ENCODE results near the gene AGXT. TPM values are rescaled to one million over a fixed set of nuclear protein-coding genes. Genes with fewer than 3 reads are reported as not detected.

Gene AGXT
- total and polyA plus RNA-seq, 7 experiments from 2014 or later = not detected

- Mint-ChIP-seq H3K4me3 (no peak overlapping the region), H3K36me3 (no peaks in the 10 kb centered on the region), H3K27ac (no peak overlapping the region), H3K4me1 (no peaks in the 10 kb centered on the region), H3K27me3 (no peaks in the 10 kb centered on the region), H3K9me3 (no peaks in the 10 kb centered on the region)
- no peak for ATAC-seq
- Histone ChIP-seq H3K27ac (ENCODE audit: low read depth, low read length) (no peak overlapping the region), H3K9me3 (ENCODE audit: control insufficient read depth in 2 of 3, low read length in 3 of 3) (no peaks in the 10 kb centered on the region), H3K4me1 (ENCODE audit: control insufficient read depth in 2 of 2, insufficient read depth in 2 of 2, low read length in 2 of 2) (no peaks in the 10 kb centered on the region), H3K27me3 (ENCODE audit: control insufficient read depth in 2 of 2, insufficient read depth in 2 of 2, low read length in 2 of 2) (no peaks in the 10 kb centered on the region), H3K4me3 (ENCODE audit: low read length) (no peak overlapping the region), H3K36me3 (ENCODE audit: control insufficient read depth in 2 of 3, insufficient read depth in 3 of 3, low read length in 3 of 3) (no peaks in the 10 kb centered on the region)
- intact Hi-C loops (cut with micrococcal nuclease) = no loop called here
- CTCF ChIA-PET = no interaction called here
- POLR2A ChIA-PET = no interaction called here
- no peak for DNase-seq
Observed at GRCh38 chr2:240873098-240873788, 4.6 kb downstream of the AGXT start.

DNA sequence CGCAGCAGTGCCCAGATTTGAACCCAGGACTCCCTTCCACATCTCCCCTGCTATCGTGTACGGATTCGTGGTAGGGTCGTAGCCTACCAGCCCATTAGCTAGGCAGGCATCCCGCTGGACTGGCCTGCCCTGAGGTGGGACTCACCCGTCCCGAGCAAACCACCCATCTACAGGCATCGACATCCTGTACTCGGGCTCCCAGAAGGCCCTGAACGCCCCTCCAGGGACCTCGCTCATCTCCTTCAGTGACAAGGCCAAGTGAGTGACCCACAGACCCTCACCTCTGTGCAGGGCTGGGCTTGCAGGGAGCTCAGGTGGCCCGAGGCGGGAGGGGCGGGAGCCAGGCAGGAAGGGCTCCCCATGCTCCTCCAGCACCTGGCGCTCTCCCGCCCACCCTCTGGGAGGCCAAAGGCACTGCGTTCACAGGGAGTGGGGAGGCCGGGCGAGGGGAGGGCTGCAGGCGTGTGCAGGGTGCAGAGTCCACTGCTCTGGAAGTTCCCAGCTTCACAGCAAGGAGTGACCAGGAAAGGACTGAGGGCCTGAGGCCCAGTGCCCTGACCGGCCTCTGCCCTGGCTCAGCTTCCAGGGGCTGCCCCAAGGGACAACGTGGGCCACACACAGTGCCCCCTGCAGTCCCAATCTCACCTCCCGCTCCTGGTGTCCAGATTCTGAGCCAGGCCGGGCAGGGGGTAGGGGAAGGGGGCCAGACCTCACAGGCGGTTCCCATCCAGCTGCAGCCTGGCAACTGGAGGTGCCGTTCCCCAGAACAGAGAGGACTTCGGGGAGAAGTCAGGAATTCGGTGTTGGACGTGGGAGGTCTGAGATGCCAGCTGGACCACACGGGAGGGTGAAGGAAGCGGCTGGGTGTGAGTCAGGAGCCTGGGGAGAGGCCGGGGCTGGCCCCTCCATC, 5.4 kb downstream of the AGXT start:
- Mint-ChIP-seq H3K27ac (no peak overlapping the region), H3K4me3 (no peak overlapping the region), H3K27me3 (no peaks in the 10 kb centered on the region), H3K4me1 (no peaks in the 10 kb centered on the region), H3K9me3 (no peaks in the 10 kb centered on the region), H3K36me3 (no peaks in the 10 kb centered on the region)
- ChIA-PET CTCF (no interaction called here), POLR2A (no interaction called here)
- Histone ChIP-seq H3K27me3 (ENCODE audit: control insufficient read depth in 2 of 2, insufficient read depth in 2 of 2, low read length in 2 of 2) (no peaks in the 10 kb centered on the region), H3K4me3 (ENCODE audit: low read length) (no peak overlapping the region), H3K4me1 (ENCODE audit: control insufficient read depth in 2 of 2, insufficient read depth in 2 of 2, low read length in 2 of 2) (no peaks in the 10 kb centered on the region), H3K9me3 (ENCODE audit: control insufficient read depth in 2 of 3, low read length in 3 of 3) (no peaks in the 10 kb centered on the region), H3K36me3 (ENCODE audit: control insufficient read depth in 2 of 3, insufficient read depth in 3 of 3, low read length in 3 of 3) (no peaks in the 10 kb centered on the region), H3K27ac (ENCODE audit: low read depth, low read length) (no peak overlapping the region)
- no peak for ATAC-seq
- intact Hi-C loops (cut with micrococcal nuclease) = no loop called here
- no peak for DNase-seq

GRCh38 chr2:240874715-240875227, 6.1 kb downstream of the AGXT start:
- intact Hi-C loops (cut with micrococcal nuclease) = no loop called here
- Mint-ChIP-seq H3K4me1 (no peaks in the 10 kb centered on the region), H3K4me3 (no peak overlapping the region), H3K9me3 (no peaks in the 10 kb centered on the region), H3K27ac (no peak overlapping the region), H3K27me3 (no peaks in the 10 kb centered on the region), H3K36me3 (no peaks in the 10 kb centered on the region)
- H3K4me1 ChIP-seq (ENCODE audit: control insufficient read depth in 2 of 2, insufficient read depth in 2 of 2, low read length in 2 of 2) = no peaks in the 10 kb centered on the region
- no peaks in the 10 kb centered on the region for H3K27me3 ChIP-seq (ENCODE audit: control insufficient read depth in 2 of 2, insufficient read depth in 2 of 2, low read length in 2 of 2)
- no peak for ATAC-seq
- no peaks in the 10 kb centered on the region for H3K9me3 ChIP-seq (ENCODE audit: control insufficient read depth in 2 of 3, low read length in 3 of 3)
- ChIA-PET POLR2A (no interaction called here), CTCF (no interaction called here)
- H3K27ac ChIP-seq (ENCODE audit: low read depth, low read length) = no peak overlapping the region
- DNase-seq = no peak
- H3K4me3 ChIP-seq (ENCODE audit: low read length) = no peak overlapping the region
- H3K36me3 ChIP-seq (ENCODE audit: control insufficient read depth in 2 of 3, insufficient read depth in 3 of 3, low read length in 3 of 3) = no peaks in the 10 kb centered on the region

DNA sequence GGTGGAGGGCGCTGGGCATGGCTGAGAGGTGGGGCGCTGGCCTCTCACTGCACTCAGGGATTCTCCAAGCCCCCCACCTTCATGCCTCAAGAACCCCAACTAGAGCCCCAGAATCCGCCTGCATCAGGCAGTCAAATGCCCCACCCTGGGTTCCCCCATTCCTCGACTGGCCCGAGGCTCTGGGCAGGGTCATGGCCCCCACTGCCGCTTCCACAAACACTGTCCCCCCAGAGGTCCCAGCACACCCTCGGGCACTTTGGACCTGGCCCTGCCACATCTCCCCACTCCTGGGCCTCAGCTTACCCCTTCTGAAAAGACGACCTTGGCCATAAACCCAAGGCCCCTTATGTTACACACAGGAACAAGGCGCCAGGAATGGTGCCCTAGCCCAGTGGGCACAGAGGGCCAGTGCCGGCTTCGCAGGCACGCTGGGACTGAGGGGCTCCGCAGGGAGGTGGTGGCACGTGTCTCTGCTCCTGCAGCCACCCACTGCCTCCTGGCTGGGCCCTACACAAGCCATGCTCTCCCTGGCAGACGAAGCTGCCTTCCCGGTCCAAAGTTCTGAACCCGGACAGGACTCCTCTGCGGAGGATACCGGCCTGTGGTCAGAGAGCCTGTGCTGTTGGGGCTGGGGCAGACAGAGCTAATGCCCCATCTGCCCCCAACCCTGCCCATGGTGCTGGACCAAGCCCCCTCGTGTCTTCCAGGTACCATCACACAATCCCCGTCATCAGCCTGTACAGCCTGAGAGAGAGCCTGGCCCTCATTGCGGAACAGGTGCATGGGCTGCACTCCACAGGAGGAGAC, 6.8 kb downstream of the AGXT start:
- no peak overlapping the region for H3K27ac ChIP-seq (ENCODE audit: low read depth, low read length)
- ChIA-PET CTCF (no interaction called here), POLR2A (no interaction called here)
- no peaks in the 10 kb centered on the region for H3K36me3 Mint-ChIP-seq
- H3K27me3 ChIP-seq (ENCODE audit: control insufficient read depth in 2 of 2, insufficient read depth in 2 of 2, low read length in 2 of 2) = no peaks in the 10 kb centered on the region
- no peak overlapping the region for H3K27ac Mint-ChIP-seq
- ATAC-seq = no peak
- H3K4me1 Mint-ChIP-seq = no peaks in the 10 kb centered on the region
- H3K4me3 ChIP-seq (ENCODE audit: low read length) = no peak overlapping the region
- H3K9me3 Mint-ChIP-seq = no peaks in the 10 kb centered on the region
- H3K9me3 ChIP-seq (ENCODE audit: control insufficient read depth in 2 of 3, low read length in 3 of 3) = no peaks in the 10 kb centered on the region
- DNase-seq = no peak
- no peaks in the 10 kb centered on the region for H3K27me3 Mint-ChIP-seq
- no peak overlapping the region for H3K4me3 Mint-ChIP-seq
- no peaks in the 10 kb centered on the region for H3K4me1 ChIP-seq (ENCODE audit: control insufficient read depth in 2 of 2, insufficient read depth in 2 of 2, low read length in 2 of 2)
- H3K36me3 ChIP-seq (ENCODE audit: control insufficient read depth in 2 of 3, insufficient read depth in 3 of 3, low read length in 3 of 3) = no peaks in the 10 kb centered on the region
- intact Hi-C loops (cut with micrococcal nuclease) = no loop called here

DNA sequence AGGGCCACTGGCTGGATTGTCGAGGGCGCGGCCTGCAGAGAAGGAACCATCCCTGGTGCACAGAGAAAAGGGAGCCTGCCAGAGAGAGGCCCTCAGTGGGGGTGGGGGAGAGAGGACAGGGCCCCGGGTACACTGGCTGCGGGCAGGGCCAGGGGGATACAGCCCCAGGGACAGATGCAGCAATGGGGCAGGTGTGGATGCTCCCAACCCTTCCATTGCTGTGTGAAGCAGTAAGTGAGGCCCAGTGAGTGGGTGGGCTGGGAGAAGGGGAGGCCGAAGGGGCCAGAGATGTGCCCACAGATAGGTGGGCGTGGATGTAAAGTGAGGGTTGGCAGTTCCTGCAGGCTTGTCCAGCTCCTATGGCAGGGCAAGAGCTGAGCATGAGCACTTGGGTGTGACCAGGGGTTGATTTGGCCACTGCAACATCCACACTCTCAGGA, 7.4 kb downstream of the AGXT start:
- Mint-ChIP-seq H3K4me1 (no peaks in the 10 kb centered on the region), H3K9me3 (no peaks in the 10 kb centered on the region), H3K27ac (peak overlapping the region in 1 of 9 donors; percentile 32), H3K4me3 (no peak overlapping the region), H3K27me3 (peaks cover 0 to 3% (median 0%) of the 10 kb centered on the region in 5 donors), H3K36me3 (no peaks in the 10 kb centered on the region)
- ChIA-PET CTCF (no interaction called here), POLR2A (interaction anchor here (0.6 kb wide), 1 partner anchor 29 kb away, joined by 4 read pairs; no protein-coding TSS in a partner anchor)
- no peaks in the 10 kb centered on the region for H3K27me3 ChIP-seq (ENCODE audit: control insufficient read depth in 2 of 2, insufficient read depth in 2 of 2, low read length in 2 of 2)
- no peak overlapping the region for H3K4me3 ChIP-seq (ENCODE audit: low read length)
- intact Hi-C loops (cut with micrococcal nuclease) = no loop called here
- ATAC-seq (no peak), DNase-seq (no peak)
- no peaks in the 10 kb centered on the region for H3K9me3 ChIP-seq (ENCODE audit: control insufficient read depth in 2 of 3, low read length in 3 of 3)
- no peaks in the 10 kb centered on the region for H3K36me3 ChIP-seq (ENCODE audit: control insufficient read depth in 2 of 3, insufficient read depth in 3 of 3, low read length in 3 of 3)
- no peaks in the 10 kb centered on the region for H3K4me1 ChIP-seq (ENCODE audit: control insufficient read depth in 2 of 2, insufficient read depth in 2 of 2, low read length in 2 of 2)
- H3K27ac ChIP-seq (ENCODE audit: low read depth, low read length) = no peak overlapping the region

- Histone ChIP-seq H3K36me3 (ENCODE audit: control insufficient read depth in 2 of 3, insufficient read depth in 3 of 3, low read length in 3 of 3) (no peaks in the 10 kb centered on the region), H3K27me3 (ENCODE audit: control insufficient read depth in 2 of 2, insufficient read depth in 2 of 2, low read length in 2 of 2) (no peaks in the 10 kb centered on the region), H3K4me1 (ENCODE audit: control insufficient read depth in 2 of 2, insufficient read depth in 2 of 2, low read length in 2 of 2) (no peaks in the 10 kb centered on the region), H3K9me3 (ENCODE audit: control insufficient read depth in 2 of 3, low read length in 3 of 3) (no peaks in the 10 kb centered on the region), H3K27ac (ENCODE audit: low read depth, low read length) (no peak overlapping the region), H3K4me3 (ENCODE audit: low read length) (no peak overlapping the region)
- Mint-ChIP-seq H3K27ac (no peak overlapping the region), H3K4me1 (no peaks in the 10 kb centered on the region), H3K9me3 (no peaks in the 10 kb centered on the region), H3K27me3 (peaks cover 0 to 3% (median 0%) of the 10 kb centered on the region in 5 donors), H3K36me3 (no peaks in the 10 kb centered on the region), H3K4me3 (no peak overlapping the region)
- intact Hi-C loops (cut with micrococcal nuclease) = no loop called here
- DNase-seq (no peak), ATAC-seq (no peak)
- ChIA-PET POLR2A (interaction anchor here (0.6 kb wide), 1 partner anchor 29 kb away, joined by 4 read pairs; no protein-coding TSS in a partner anchor), CTCF (no interaction called here)
Observed at GRCh38 chr2:240876475-240877251, 8.0 kb downstream of the AGXT start.
